Muscle layer of colon (tissue), 2 donors: ENCODE measurements around the gene KCNJ6.

Source experiments
- H3K27ac ChIP-seq: one replicate; pipeline ENCODE4 v1.7.0; 2013; ENCODE audit warnings: low read depth, mild to moderate bottlenecking, low read length, moderate library complexity
- H3K27me3 ChIP-seq, 2 donors: one replicate each; pipeline ENCODE4 v1.7.0; 2013; ENCODE audit warnings: low read length in 2 of 2, mild to moderate bottlenecking in 2 of 2; ENCODE audit not compliant: insufficient read depth in 2 of 2, control insufficient read depth in 1 of 2
- H3K36me3 ChIP-seq: one replicate; pipeline ENCODE4 v1.7.0; 2013; ENCODE audit warnings: mild to moderate bottlenecking, low read length; ENCODE audit not compliant: insufficient read depth
- H3K4me1 ChIP-seq: one replicate; pipeline ENCODE4 v1.7.0; 2013; ENCODE audit warnings: mild to moderate bottlenecking, low read length; ENCODE audit not compliant: insufficient read depth
- H3K4me3 ChIP-seq, 2 donors: one replicate each; pipeline ENCODE4 v1.7.0; 2013; ENCODE audit warnings: low read length in 2 of 2, low read depth in 1 of 2, mild to moderate bottlenecking in 1 of 2, moderate library complexity in 1 of 2
- H3K9ac ChIP-seq: one replicate; pipeline ENCODE4 v1.7.0; 2013; ENCODE audit warnings: low read length
- H3K9me3 ChIP-seq: one replicate; pipeline ENCODE4 v1.7.0; 2013; ENCODE audit warnings: mild to moderate bottlenecking, low read length
- donor health status: abdominal sarcoma.
- donor health status: Adenocarcinoma of cecum.

KCNJ6 gene

DNA sequence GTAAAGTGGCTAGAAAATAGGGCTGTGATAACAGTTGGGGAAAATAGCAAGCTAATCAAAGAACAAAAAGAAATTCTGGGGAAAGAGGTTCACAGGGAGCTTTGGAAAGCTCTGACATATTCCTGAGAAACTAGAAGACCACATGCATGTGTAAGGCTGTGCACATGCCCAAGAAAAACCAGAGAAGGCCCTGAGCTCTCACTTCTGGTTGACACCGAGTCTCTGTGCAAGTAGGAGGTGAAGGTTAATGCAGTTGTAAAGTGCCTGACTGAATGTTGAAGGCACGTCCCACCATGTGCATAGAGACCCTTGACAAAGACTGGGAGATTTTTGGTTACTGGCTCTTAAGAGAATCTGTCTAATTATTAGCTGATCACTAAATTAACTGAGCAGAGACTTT, 288.7 kb downstream of the KCNJ6 start:
- H3K4me1 ChIP-seq = no peaks in the 10 kb centered on the region
- no peak overlapping the region for H3K9ac ChIP-seq
- no peaks in the 10 kb centered on the region for H3K27me3 ChIP-seq
- no peaks in the 10 kb centered on the region for H3K36me3 ChIP-seq
- no peak overlapping the region for H3K27ac ChIP-seq
- no peaks in the 10 kb centered on the region for H3K9me3 ChIP-seq
- H3K4me3 ChIP-seq = no peak overlapping the region

DNA sequence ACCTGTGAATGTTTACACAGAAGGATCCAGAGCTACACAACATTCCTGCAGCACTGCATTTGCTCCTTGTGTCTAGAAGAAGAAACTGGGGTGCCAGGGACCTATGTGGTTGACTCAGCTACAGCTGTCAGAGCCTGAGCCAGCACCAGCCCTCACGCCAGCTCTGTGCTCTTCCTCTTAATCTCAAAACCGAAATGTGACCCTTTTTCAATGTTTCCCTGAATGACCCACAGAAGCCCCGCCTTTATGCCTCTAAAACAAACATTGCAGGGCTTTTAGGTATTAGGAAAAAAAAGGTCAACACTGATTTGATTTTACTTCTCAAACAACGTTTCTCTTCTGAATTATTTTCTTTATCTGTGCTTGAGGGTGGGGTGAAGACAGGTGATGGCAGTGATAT, 289.2 kb downstream of the KCNJ6 start:
- Histone ChIP-seq H3K27me3 (no peaks in the 10 kb centered on the region), H3K9ac (no peak overlapping the region), H3K27ac (no peak overlapping the region), H3K9me3 (no peaks in the 10 kb centered on the region), H3K36me3 (no peaks in the 10 kb centered on the region), H3K4me3 (no peak overlapping the region), H3K4me1 (no peaks in the 10 kb centered on the region)

DNA sequence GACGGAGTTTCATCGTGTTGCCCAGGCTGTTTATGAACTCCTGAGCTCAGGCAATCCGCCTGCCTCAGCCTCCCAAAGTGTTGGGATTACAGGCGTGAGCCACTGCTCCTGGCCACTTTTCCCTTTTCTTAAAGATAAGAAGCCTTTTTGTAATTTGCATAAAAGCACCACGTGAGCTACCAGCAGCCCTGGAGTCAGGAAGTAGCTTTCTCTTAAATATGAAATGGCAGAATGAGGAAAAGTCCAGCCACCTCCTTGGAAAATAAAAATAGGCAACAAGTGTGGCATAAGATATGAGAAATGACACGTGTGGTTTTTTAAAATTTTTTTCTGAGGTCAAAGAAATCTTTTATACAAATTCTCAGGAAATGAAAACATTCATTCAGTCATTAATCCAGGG, 289.9 kb downstream of the KCNJ6 start:
- Histone ChIP-seq H3K9ac (no peak overlapping the region), H3K4me1 (no peaks in the 10 kb centered on the region), H3K36me3 (no peaks in the 10 kb centered on the region), H3K27me3 (no peaks in the 10 kb centered on the region), H3K4me3 (no peak overlapping the region), H3K27ac (no peak overlapping the region), H3K9me3 (no peaks in the 10 kb centered on the region)

DNA sequence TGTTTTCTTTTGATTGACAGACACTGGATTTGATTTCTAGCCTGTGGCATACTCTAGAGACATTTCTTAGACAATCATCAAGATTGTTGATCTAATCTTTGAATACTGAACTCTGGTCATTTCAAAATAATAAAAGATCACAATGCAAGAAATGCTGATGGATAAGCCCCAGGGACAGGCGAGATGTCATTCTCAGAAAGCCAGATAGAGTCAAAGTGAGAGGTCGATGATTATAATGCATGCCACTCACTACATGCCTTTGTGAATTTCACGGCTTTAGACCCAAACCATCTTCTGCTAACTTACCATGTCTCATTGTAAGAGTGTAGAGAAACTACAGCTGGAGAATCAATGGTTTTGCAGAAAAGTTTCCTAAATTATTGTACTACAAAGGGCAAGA, 292.6 kb downstream of the KCNJ6 start:
- Histone ChIP-seq H3K9me3 (no peaks in the 10 kb centered on the region), H3K9ac (no peak overlapping the region), H3K27me3 (no peaks in the 10 kb centered on the region), H3K4me3 (no peak overlapping the region), H3K27ac (no peak overlapping the region), H3K4me1 (no peaks in the 10 kb centered on the region), H3K36me3 (no peaks in the 10 kb centered on the region)

- Histone ChIP-seq H3K36me3 (no peaks in the 10 kb centered on the region), H3K4me3 (no peak overlapping the region), H3K9ac (no peak overlapping the region), H3K4me1 (no peaks in the 10 kb centered on the region), H3K9me3 (no peaks in the 10 kb centered on the region), H3K27ac (no peak overlapping the region), H3K27me3 (no peaks in the 10 kb centered on the region)
Measured at GRCh38 chr21:37623183-37623582, 293.1 kb downstream of the KCNJ6 start.

- Histone ChIP-seq H3K36me3 (no peaks in the 10 kb centered on the region), H3K4me3 (no peak overlapping the region), H3K27me3 (no peaks in the 10 kb centered on the region), H3K9ac (no peak overlapping the region), H3K9me3 (no peaks in the 10 kb centered on the region), H3K27ac (no peak overlapping the region), H3K4me1 (no peaks in the 10 kb centered on the region)
Measured at GRCh38 chr21:37622755-37623154, 293.5 kb downstream of the KCNJ6 start.

DNA sequence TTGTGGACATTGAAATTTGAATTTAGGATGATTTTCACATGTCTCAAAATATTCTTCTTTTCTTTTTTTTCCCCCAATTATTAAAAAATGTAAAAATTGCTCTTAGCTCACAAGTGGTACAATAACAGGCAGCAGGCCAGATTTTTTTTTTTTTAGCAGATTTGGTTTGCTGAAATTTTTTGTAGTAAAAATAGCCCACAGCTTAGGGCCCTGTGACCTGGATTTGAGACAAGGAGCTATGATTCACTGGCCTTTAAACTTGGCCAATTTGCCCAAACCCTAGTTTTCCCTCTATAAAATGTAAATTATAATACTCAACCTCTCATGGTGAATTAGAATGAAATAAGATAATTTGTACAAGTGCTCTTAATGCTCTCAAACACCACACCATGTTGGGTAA, 295.9 kb downstream of the KCNJ6 start:
- Histone ChIP-seq H3K4me3 (no peak overlapping the region), H3K27ac (no peak overlapping the region), H3K4me1 (no peaks in the 10 kb centered on the region), H3K9me3 (no peaks in the 10 kb centered on the region), H3K9ac (no peak overlapping the region), H3K27me3 (no peaks in the 10 kb centered on the region), H3K36me3 (no peaks in the 10 kb centered on the region)

- Histone ChIP-seq H3K36me3 (no peaks in the 10 kb centered on the region), H3K4me3 (no peak overlapping the region)
Measured at GRCh38 chr21:37619464-37619974, 296.7 kb downstream of the KCNJ6 start.

GRCh38 chr21:37618081-37618480, 298.2 kb downstream of the KCNJ6 start:
- Histone ChIP-seq H3K4me1 (no peaks in the 10 kb centered on the region), H3K4me3 (no peak overlapping the region), H3K9me3 (no peaks in the 10 kb centered on the region), H3K36me3 (no peaks in the 10 kb centered on the region), H3K27ac (no peak overlapping the region), H3K9ac (no peak overlapping the region), H3K27me3 (no peaks in the 10 kb centered on the region)

More at GRCh38 chr21:37619464-37619974, 296.7 kb downstream of the KCNJ6 start:
- H3K9ac ChIP-seq = no peak overlapping the region
- H3K27ac ChIP-seq = no peak overlapping the region
- no peaks in the 10 kb centered on the region for H3K4me1 ChIP-seq
- no peaks in the 10 kb centered on the region for H3K27me3 ChIP-seq
- H3K9me3 ChIP-seq = no peaks in the 10 kb centered on the region

GRCh38 chr21:37615962-37616361, 300.3 kb downstream of the KCNJ6 start:
- H3K9ac ChIP-seq = no peak overlapping the region
- no peaks in the 10 kb centered on the region for H3K9me3 ChIP-seq
- H3K27me3 ChIP-seq = no peaks in the 10 kb centered on the region
- H3K4me3 ChIP-seq = no peak overlapping the region
- H3K4me1 ChIP-seq = no peaks in the 10 kb centered on the region
- H3K27ac ChIP-seq = no peak overlapping the region
- no peaks in the 10 kb centered on the region for H3K36me3 ChIP-seq

- H3K9ac ChIP-seq = no peak overlapping the region
- H3K4me3 ChIP-seq = no peak overlapping the region
- no peaks in the 10 kb centered on the region for H3K4me1 ChIP-seq
- H3K27me3 ChIP-seq = no peaks in the 10 kb centered on the region
- H3K9me3 ChIP-seq = no peaks in the 10 kb centered on the region
- no peak overlapping the region for H3K27ac ChIP-seq
- H3K36me3 ChIP-seq = no peaks in the 10 kb centered on the region
Measured at GRCh38 chr21:37614351-37614875, 301.8 kb downstream of the KCNJ6 start.

DNA sequence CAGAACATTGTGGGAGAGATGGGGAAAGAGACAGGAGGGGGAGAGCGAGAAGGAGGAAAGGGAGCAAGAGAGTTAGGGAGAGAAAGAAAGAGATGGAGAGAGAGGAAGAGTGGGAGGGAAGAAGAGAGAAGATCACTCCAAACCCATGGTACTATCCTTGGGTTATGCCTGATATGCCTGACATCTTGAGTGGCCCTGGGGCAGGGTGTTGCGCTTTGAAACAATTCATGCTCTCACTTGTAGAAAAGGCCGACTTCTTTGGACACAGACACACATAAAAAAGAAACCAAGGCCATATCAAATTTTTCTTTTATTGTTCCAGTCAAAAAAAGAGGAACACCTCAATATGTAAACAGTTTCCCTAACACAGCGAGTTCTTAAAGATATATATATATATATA, 309.2 kb downstream of the KCNJ6 start:
- H3K36me3 ChIP-seq = no peaks in the 10 kb centered on the region
- H3K9me3 ChIP-seq = no peaks in the 10 kb centered on the region

More for the DNA sequence above, 309.2 kb downstream of the KCNJ6 start:
- H3K27ac ChIP-seq = no peak overlapping the region
- H3K9ac ChIP-seq = no peak overlapping the region
- H3K27me3 ChIP-seq = no peaks in the 10 kb centered on the region
- no peaks in the 10 kb centered on the region for H3K4me1 ChIP-seq
- no peak overlapping the region for H3K4me3 ChIP-seq
